Memory B cell (primary cell): ENCODE results near the gene TRAPPC2L.

Experiments
- ATAC-seq: fragments of 150-1000 bp; cut with Tn5 transposase; 2 replicates; pipeline ENCODE4 v1.10.0; 2021; ENCODE audit warnings: low read depth, mild to moderate bottlenecking, moderate library complexity
- DNase-seq, 2 donors: peaks; one replicate each; pipeline ENCODE4 v3.0.0; 2022; ENCODE audit warnings: low spot score in 2 of 2
- H3K27ac Mint-ChIP-seq: one replicate; pipeline ENCODE4 v1.8.0; 2022; ENCODE audit warnings: mild to moderate bottlenecking, moderate library complexity, mixed read lengths
- H3K27me3 Mint-ChIP-seq: one replicate; pipeline ENCODE4 v1.8.0; 2022; ENCODE audit warnings: mixed read lengths
- H3K36me3 Mint-ChIP-seq: one replicate; pipeline ENCODE4 v1.8.0; 2022; ENCODE audit warnings: mild to moderate bottlenecking, mixed read lengths
- H3K4me1 Mint-ChIP-seq: one replicate; pipeline ENCODE4 v1.8.0; 2022; ENCODE audit warnings: mixed read lengths
- H3K4me3 Mint-ChIP-seq: one replicate; pipeline ENCODE4 v1.8.0; 2022; ENCODE audit warnings: mild to moderate bottlenecking, moderate library complexity, mixed read lengths
- H3K9me3 Mint-ChIP-seq: one replicate; pipeline ENCODE4 v1.8.0; 2022; ENCODE audit warnings: mixed read lengths

The TRAPPC2L gene, protein sequence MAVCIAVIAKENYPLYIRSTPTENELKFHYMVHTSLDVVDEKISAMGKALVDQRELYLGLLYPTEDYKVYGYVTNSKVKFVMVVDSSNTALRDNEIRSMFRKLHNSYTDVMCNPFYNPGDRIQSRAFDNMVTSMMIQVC

DNA sequence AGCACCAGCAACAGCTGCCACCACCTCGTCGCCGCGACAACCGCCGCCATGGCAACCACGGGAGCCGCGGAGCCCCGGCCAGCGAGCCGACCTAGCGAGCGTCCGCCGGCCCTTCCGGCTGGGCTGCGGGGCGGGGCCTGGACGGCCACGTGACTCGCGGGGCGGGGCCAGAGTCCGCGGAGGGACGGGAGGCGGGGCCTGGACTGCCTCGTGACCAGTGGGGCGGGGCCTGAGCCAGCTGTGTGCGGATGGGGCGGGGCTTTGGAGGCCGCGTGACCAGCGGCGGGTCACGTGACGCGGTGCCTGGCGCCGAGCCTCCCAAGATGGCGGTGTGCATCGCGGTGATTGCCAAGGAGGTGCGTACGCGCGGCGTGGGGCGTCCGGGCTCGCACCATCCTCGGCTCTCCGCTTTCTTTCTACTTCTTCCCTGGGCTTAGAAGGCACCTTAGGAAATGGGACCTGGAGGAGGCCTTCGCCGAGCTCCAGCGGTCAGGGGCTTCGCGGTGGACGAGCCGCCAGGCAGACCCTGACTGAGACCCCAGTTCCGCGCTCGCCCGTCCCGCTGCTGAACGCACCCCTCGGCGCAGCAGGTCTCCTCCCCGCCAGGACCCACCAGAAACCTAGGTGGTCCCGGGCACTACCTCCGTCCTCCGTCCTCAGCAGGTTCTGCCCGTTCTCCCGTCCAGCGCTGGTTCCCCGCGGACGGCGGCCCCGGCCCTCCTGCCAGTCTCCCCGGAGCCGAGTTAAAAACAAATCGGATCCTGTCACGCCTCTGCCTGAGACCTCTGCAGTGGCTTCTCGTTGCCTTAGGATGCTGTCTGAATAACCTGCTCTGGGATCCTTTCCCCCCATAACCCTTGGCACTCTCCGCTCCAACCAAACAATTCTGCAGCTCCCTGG lies at the start of gene TRAPPC2L, which contains the start of gene GALNS:
TRAPPC2L (plus strand) TSS at position 300 of the 900 bp plus-strand sequence; CDS start at position 324, 24 bp downstream.
GALNS (minus strand) TSS at position 120 of the 900 bp plus-strand sequence; CDS start at position 50, 70 bp downstream.
- DNase-seq (peak; percentile 99), ATAC-seq (peak; percentile 81)
- Mint-ChIP-seq H3K4me3 (peak within 1 kb of the TSS; percentile 97), H3K9me3 (no peaks in the 10 kb centered on the region), H3K36me3 (peaks cover 4% of the 10 kb centered on the region), H3K27ac (peak within 1 kb of the TSS; percentile 93), H3K27me3 (no peaks in the 10 kb centered on the region), H3K4me1 (peaks cover 16% of the 10 kb centered on the region)

DNA sequence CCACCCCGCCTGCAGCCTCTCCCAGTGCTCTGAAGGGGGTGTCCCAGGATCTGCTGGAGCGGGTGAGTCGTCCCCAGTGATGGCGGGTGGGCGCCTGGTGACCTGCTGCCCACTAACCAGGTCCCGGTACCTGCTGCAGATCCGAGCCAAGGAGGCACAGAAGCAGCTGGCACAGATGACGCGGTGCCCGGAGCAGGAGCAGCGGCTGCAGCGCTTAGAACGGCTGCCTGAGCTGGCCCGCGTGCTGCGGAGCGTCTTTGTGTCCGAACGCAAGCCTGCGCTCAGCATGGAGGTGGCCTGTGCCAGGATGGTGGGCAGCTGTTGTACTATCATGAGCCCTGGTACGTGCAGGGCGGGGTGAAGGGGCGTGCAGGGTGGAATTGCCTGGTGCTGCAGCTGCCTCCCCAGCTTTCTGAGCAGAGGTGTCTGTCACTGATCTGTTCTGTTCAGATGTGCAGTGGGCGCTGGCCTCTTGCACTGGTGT lies 49.7 kb upstream of the TRAPPC2L start:
- H3K9me3 Mint-ChIP-seq: no peaks in the 10 kb centered on the region
- ATAC-seq (no peak), DNase-seq (no peak)
- peaks cover 1% of the 10 kb centered on the region for H3K36me3 Mint-ChIP-seq
- no peak overlapping the region for H3K4me3 Mint-ChIP-seq
- peaks cover 10% of the 10 kb centered on the region for H3K4me1 Mint-ChIP-seq
- H3K27ac Mint-ChIP-seq: no peak overlapping the region
- no peaks in the 10 kb centered on the region for H3K27me3 Mint-ChIP-seq

DNA sequence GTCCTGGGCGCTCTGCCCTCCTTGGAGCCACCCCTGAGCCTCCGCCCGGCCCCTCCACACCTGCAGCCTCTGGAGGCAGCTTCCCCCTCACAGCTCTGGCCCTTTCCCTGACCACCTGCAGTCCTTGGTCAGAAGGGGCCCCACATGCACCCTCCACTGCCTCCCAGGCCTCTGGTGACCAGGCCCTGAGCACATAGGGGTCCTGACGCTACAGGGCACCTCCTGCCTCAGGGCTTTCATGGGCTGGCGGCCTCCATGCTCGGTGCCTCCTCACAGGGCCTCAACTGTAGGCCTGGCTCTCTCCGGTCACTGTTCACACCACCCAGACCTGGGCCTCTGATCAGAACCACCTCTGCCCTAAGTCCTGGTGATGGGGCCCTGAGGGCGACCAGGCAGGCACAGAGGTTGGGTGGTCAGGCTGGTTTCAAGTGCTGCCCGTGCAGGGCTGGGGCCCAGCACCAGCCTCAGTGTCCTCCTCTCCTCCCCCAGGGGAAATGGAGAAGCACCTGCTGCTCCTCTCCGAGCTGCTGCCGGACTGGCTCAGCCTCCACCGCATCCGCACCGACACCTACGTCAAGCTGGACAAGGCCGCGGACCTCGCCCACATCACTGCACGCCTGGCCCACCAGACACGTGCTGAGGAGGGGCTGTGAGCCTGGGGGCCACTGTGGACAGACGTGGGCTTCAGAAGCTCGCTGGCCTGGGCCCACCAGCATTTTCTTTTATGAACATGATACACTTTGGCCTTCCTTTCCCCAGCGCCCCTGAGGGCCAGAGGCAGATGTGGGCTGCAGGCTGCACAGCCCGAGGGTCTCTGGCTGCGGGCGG lies 49.1 kb upstream of the TRAPPC2L start:
- Mint-ChIP-seq H3K36me3 (peaks cover 1% of the 10 kb centered on the region), H3K9me3 (no peaks in the 10 kb centered on the region), H3K4me1 (peaks cover 13% of the 10 kb centered on the region), H3K27me3 (no peaks in the 10 kb centered on the region), H3K27ac (no peak overlapping the region), H3K4me3 (no peak overlapping the region)
- ATAC-seq (no peak), DNase-seq (no peak)

DNA sequence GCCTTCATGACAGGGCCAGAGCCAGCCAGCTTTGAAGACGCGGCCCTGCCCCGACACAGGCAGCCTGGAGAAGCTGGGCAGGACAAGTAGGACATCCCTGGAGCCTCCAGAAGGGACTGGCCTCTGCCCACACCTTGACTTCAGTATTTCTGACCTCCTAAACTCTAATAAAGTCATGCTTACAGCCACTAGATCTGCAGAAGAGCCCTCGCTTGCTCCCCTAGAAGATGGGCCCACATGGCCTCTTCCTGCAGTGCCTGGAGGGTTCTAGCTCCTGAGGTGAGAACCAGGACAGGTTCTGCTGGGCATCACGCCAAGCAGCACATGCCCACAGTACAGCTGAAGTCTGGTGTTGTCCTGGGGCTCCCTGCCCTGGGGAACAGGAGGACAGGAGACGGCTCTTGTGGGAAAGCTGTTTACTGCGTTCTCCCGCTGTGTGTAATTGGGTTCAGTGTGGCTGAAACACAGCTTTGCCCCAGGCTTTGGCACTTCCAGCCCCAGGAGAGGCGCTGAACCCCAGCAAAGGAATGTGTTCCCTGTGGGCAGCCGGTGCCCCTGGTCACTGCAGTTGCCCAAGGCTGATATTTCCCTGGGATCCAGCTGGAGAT lies 47.8 kb upstream of the TRAPPC2L start:
- Mint-ChIP-seq H3K36me3 (peaks cover 1% of the 10 kb centered on the region), H3K4me3 (no peak overlapping the region), H3K4me1 (peaks cover 13% of the 10 kb centered on the region), H3K27ac (no peak overlapping the region), H3K9me3 (no peaks in the 10 kb centered on the region), H3K27me3 (no peaks in the 10 kb centered on the region)
- ATAC-seq: no peak
- no peak for DNase-seq

DNA sequence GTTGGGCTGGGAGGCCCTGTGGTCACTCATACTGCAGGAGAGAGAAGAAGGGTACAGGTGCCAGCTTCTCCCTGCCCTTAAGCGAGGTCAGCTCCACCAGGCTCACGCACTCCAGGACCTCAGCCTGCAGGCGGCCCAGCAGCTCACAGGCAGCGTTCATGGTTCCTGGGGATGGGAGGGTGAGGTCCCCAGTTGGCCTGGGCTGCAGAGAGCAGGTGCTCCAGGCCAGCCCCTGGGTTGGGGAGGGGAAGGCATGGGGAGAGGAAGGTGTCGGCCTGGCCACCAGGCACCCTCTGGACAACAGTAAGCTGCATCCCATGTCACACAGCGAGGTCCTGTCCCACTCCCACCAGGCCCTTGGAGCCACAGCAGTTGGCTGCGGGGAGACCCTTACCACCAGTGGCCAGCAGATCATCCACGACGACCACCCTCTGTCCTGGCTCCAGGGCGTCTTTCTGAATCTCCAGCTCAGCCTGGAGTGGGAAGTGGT lies 47.2 kb upstream of the TRAPPC2L start:
- H3K36me3 Mint-ChIP-seq: peaks cover 1% of the 10 kb centered on the region
- H3K27me3 Mint-ChIP-seq: no peaks in the 10 kb centered on the region
- peak overlapping the region; percentile 24 for H3K4me3 Mint-ChIP-seq
- DNase-seq: no peak
- no peak overlapping the region for H3K27ac Mint-ChIP-seq
- no peak for ATAC-seq
- no peaks in the 10 kb centered on the region for H3K9me3 Mint-ChIP-seq
- H3K4me1 Mint-ChIP-seq: peaks cover 13% of the 10 kb centered on the region

DNA sequence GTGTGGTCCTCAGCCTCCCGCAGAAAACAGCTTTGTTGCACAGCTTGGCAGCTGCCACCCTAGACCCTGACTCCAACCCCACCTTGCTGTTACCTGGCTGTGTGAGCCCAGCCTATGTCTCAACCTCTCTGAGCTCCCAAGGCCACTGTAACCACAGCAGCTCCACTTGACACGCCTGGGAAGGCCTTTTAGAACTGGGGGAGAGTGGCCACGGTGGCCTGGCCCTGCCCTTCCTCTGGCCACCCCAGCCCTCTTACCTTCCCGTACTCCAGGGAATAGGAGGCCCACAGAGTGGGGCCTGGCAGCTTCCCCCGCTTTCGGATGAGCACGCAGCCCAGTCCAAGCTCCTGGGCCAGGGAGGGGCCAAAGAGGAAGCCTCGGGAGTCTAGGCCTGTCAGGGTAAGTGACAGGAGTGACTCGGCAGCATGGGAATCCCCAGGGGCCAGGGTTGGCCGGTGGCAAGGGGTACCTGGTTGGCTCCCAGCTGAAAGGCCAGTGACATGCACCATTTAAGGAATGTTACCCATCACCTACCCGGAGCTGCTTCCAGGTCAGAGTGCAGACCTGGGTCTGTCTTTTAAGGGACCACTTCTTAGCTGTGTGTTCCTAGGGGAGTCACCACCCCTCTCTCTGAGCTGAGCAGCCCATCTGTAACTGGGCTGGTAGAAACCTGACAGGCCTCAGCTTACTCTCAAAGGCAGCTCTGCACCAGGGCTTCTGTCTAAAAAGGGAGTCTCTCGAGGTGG lies 46.6 kb upstream of the TRAPPC2L start:
- ATAC-seq (no peak), DNase-seq (no peak)
- Mint-ChIP-seq H3K9me3 (no peaks in the 10 kb centered on the region), H3K27ac (no peak overlapping the region), H3K4me1 (peaks cover 13% of the 10 kb centered on the region), H3K36me3 (peaks cover 1% of the 10 kb centered on the region), H3K27me3 (no peaks in the 10 kb centered on the region), H3K4me3 (peak overlapping the region; percentile 99)

DNA sequence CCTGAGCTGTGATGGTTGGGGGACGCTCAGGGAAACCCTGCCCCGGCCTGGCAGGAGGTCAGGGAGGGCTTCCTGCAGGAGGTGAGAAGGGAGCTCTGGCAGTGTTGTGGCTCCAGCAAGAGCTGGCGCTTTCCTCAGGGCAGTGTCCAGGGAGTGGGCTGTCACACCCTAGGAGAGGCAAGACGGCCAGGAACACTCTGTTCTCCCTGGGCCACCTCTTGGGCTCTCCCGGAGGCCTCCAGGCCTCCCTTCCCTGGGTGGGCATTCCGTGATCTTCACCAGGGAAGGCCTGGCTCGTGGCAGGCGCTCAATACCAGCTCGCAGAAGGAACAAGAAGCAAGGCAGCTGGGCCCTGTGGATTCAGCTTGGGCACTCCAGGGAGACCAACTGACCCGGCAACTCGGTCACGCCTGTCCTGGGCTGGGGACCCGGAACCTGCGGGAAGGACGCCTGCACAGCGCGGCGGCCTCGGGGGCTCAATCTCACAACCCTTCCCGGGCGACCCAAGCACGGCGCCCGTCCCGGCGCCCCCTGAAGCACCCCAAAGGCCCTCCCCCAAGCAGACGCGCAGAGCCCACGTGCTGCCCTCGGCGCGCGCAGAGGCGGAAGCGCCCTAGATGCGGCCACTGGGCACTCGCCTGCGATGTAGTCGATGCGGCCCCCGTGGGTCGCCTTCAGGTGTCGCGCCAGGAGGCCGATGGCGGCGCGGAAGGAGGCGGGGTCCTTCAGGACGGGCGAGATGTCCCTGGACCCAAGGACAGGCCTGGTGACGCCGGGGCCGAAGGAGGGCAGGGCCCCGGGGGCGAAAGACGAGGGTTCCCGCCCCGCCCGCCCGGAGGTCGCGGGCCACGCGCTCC lies 45.8 kb upstream of the TRAPPC2L start:
- peak; percentile 41 for ATAC-seq
- peaks cover 13% of the 10 kb centered on the region for H3K4me1 Mint-ChIP-seq

DNA sequence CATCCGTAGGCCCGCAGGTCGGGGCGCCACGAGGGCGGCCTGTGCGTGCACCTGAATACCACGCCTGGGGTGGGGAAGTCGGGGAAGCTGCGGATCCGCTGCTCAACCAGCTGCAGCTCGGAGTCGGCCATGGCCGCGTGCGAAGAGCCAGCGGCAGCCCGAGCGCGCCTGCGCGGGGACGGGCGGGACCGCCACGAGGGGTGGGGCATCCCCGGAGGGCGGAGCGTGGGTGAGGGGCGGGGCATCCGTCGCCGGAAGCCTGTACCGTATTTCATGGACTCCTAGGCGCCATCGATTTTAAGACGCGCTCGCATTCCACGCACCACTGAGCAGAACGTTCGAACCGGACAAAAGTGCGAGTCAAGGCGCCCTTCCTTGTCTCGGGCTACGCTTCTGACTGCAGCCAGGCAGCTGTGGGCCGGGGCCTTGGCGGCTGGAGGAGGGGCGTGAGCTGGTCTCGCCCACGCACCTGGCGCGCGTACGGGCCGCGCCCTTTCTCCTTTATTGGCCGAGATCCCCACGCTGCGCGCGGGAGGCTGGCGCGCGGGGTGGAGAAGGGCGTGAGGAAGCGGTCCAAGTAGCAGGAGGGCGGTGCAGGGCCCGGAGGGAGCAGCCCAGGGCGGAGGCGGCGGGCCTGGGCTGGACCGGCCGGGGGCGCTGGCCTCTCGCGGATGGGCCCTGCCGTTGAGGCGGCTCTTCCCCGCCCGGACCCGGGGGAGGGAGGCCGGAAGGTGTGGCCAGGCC lies 45.0 kb upstream of the TRAPPC2L start, which contains the start of gene APRT:
APRT (minus strand) TSS at position 160 of the 744 bp plus-strand sequence; CDS start at position 131, 29 bp downstream.
- H3K4me3 Mint-ChIP-seq: peak within 1 kb of the TSS; percentile 99
- peak; percentile 99 to 100 for DNase-seq
- peaks cover 13% of the 10 kb centered on the region for H3K4me1 Mint-ChIP-seq
- ATAC-seq: peak; percentile 82
- H3K36me3 Mint-ChIP-seq: peaks cover 1% of the 10 kb centered on the region
- no peaks in the 10 kb centered on the region for H3K27me3 Mint-ChIP-seq
- H3K9me3 Mint-ChIP-seq: no peaks in the 10 kb centered on the region
- H3K27ac Mint-ChIP-seq: peak within 1 kb of the TSS; percentile 91

More for the DNA sequence above, 45.8 kb upstream of the TRAPPC2L start:
- Mint-ChIP-seq H3K36me3 (peaks cover 1% of the 10 kb centered on the region), H3K4me3 (peak overlapping the region; percentile 99), H3K27me3 (no peaks in the 10 kb centered on the region), H3K27ac (peak overlapping the region; percentile 91), H3K9me3 (no peaks in the 10 kb centered on the region)
- DNase-seq: peak in 1 of 2 donors; percentile 41

DNA sequence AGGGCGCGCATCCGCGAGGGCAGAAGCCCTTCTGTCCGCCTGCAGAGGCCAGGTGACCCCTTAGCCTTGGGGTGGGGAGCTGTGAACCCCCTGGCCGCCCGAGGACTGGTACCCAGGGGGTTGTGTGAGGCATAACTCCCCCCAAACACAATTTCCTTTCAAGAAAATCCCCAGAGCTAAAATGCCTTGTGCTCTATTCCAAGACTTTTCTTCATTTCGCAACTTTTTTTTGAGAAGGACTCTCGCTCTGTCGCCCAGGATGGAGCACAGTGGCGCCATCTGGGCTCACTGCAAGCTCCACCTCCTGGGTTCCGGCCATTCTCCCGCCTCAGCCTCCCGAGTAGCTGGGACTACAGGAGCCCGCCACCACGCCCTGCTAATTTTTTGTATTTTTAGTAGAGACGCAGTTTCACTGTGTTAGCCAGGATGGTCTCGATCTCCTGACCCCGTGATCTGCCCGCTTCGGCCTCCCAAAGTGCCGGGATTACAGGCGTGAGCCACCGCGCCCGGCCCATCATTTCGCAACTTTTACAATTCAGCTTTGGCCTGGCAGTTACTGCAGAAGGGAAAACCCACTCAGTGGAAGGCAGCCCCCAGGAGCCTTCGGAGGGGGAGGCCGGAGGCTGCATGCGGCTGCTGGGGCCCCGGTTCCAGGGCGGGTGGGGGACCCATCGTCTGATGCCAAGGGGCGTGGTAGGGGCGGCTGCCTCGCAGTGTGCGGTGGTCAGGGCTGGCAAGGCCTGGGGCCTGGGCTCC lies 44.2 kb upstream of the TRAPPC2L start:
- Mint-ChIP-seq H3K9me3 (no peaks in the 10 kb centered on the region), H3K27ac (peak overlapping the region; percentile 50), H3K4me1 (peaks cover 13% of the 10 kb centered on the region), H3K4me3 (peak overlapping the region; percentile 79), H3K36me3 (peaks cover 1% of the 10 kb centered on the region), H3K27me3 (no peaks in the 10 kb centered on the region)
- no peak for ATAC-seq
- DNase-seq: no peak

DNA sequence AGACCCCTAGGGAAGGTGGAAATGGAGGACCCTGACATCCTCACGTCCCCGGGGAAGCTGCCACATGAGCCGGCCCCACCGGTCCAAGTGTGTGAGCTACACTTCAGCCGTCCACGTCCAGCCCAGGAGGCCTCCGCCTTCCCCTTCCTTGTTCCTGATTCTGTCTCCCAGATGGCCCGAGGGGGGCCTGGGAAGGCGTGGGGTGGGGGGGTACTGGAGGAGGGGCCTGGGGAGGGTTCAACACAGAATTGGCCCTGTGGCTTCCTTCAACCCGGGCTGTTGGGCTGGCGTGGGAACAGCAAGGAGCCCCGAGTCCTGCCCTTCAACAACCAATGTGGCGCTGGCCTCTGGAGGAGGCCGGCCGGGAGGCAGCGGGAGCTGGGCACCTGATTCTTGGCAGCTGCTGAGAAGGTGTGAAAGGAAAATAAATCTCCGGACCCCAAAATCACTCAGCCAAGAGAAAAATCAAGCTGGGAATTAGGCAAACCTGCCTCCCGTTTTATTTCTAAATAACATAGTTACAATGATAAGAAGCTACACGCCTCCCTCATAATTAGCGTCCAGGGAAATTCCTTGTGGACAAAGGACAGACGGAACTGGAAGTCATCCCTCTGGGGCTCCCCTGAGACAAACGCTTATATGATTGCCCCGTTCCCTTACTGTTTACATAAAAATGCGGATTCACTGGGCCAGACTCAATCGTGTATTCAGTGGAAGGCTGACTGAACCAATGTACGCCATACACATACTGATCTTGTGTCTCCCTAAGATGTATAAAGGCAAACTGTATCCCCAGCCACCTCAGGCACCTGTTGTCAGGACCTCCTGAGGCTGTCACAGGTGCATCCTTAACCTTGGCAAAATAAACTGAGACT lies 43.4 kb upstream of the TRAPPC2L start:
- no peak for ATAC-seq
- Mint-ChIP-seq H3K27me3 (no peaks in the 10 kb centered on the region), H3K4me3 (no peak overlapping the region), H3K4me1 (peaks cover 13% of the 10 kb centered on the region), H3K36me3 (peaks cover 1% of the 10 kb centered on the region), H3K27ac (no peak overlapping the region), H3K9me3 (no peaks in the 10 kb centered on the region)
- no peak for DNase-seq
